HG03354 (cell line): ENCODE data around the gene ANKRD16.
A peak's percentile ranks its signal among the peaks of the same experiment; 100 is the strongest.
"Not testable (repeated sequence)": the region's sequence is repeated elsewhere in the genome, so short reads cannot be mapped to it uniquely, and the experiment has no call there.

Source experiments
- ATAC-seq: cut with Tn5 transposase; IDR thresholded peaks from one replicate; pipeline ENCODE4 v1.9.1; 2021; ENCODE audit warnings: mild to moderate bottlenecking; ENCODE audit not compliant: unreplicated experiment, poor library complexity, severe bottlenecking

ANKRD16 gene

GRCh38 chr10:5843686-5844344 is 45.9 kb downstream of the ANKRD16 start:
- peak; percentile 14 for ATAC-seq

- ATAC-seq = no peak
These were observed 47.7 kb downstream of the ANKRD16 start for GRCh38 chr10:5841965-5842364.

GRCh38 chr10:5840314-5841307 is 49.1 kb downstream of the ANKRD16 start:
- peak; percentile 81 for ATAC-seq

GRCh38 chr10:5836181-5836580 is 53.5 kb downstream of the ANKRD16 start:
- not testable (repeated sequence) for ATAC-seq

GRCh38 chr10:5835446-5836095 is 54.1 kb downstream of the ANKRD16 start:
- ATAC-seq = no peak

- no peak for ATAC-seq
These were observed 55.9 kb downstream of the ANKRD16 start for GRCh38 chr10:5833814-5834213.

DNA sequence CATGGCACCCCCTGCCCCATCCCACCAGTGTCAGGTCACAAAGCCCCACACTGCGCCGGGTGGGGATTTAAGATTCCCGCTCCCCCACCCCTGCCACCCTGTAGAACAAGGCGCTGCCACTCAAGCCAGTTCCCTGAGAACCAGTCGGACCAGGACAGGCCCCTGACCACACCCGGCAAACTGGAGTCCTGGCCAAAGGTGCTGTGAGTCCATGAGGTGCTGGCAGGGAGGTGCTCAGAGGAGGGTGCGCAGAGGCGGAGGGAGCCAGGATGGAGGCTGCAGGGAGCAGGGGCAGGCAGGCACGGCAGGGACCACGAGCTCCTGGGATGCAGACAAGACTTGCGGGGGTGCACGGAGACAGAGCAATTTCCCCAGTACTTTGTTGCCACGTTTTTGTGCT is 56.7 kb downstream of the ANKRD16 start:
- no peak for ATAC-seq

- ATAC-seq = no peak
These were observed 58.3 kb downstream of the ANKRD16 start for GRCh38 chr10:5831446-5831782.

- no peak for ATAC-seq
These were observed 58.9 kb downstream of the ANKRD16 start for GRCh38 chr10:5830629-5831445.

DNA sequence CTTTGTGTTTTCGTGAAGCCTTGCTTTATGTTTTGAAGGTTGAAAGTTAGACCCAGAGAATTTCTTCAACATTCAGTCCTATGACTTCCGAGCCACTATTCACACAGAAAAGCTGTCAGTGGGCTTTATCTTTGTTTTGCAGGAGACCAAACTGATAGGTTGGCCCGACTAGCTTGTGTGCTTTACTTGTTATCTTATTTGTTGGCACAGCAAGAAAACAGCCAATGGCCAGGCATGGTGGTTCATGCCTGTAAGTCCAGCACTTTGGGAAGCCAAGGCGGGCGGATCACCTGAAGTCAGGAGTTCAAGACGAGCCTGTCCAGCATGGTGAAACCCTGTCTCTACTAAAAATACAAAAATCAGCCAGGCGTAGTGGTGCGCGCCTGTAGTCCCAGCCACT is 60.4 kb downstream of the ANKRD16 start:
- ATAC-seq = no peak

DNA sequence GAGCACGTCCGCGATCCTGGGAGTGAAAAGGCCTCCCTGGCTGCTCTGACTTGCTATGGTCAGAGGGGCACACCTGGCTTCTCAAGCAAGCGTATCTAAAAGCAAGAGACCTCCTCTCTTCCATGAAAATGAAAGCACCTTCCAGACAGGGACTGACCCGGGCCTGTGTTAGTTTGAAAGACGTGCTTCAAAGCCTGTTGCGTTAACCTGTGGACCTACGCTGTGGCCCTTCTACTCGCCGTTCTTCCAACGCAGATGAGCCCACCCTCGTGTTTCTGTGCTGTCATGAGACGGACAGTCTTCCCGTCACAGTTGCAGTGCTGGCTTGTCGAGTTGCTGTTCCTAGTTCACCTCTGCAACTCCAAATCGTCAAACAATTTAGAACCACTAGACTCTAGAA is 61.0 kb downstream of the ANKRD16 start:
- ATAC-seq = no peak

GRCh38 chr10:5827841-5828240 is 61.9 kb downstream of the ANKRD16 start:
- ATAC-seq = no peak

- not testable (repeated sequence) for ATAC-seq
These were observed 63.2 kb downstream of the ANKRD16 start for GRCh38 chr10:5826511-5826910.

- ATAC-seq = peak; percentile 52
These were observed 70.8 kb downstream of the ANKRD16 start for GRCh38 chr10:5818894-5819293.

DNA sequence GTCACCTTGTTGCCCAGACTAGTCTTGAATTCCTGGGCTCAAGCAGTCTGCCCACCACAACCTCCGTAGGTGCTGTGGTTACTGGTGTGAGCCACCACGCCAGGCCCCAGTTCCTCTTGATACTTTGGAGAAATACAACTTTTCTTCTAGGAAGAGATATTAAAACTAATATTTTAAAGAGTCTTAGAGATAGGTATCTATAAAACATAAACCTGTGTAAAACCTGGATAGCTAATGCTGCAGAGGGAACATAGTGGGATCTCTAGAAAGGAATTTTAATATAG is 71.7 kb downstream of the ANKRD16 start:
- ATAC-seq = no peak

GRCh38 chr10:5817322-5818047 is 72.2 kb downstream of the ANKRD16 start:
- ATAC-seq = no peak

GRCh38 chr10:5816170-5816569 is 73.5 kb downstream of the ANKRD16 start:
- ATAC-seq = no peak

GRCh38 chr10:5814110-5815107 is 75.3 kb downstream of the ANKRD16 start:
- no peak for ATAC-seq
